Nephron progenitor cell (in vitro differentiated cells): Measurements from ENCODE around the gene SORCS2.
A peak's percentile ranks its signal among the peaks of the same experiment; 100 is the strongest.

Source experiments
- DNase-seq: peaks from one replicate; pipeline ENCODE4 v3.0.0; 2021
- H3K27ac Mint-ChIP-seq: 2 replicates; pipeline ENCODE4 v1.8.0; 2021; ENCODE audit warnings: mild to moderate bottlenecking, moderate library complexity, mixed read lengths
- H3K27me3 Mint-ChIP-seq: 2 replicates; pipeline ENCODE4 v1.8.0; 2021; ENCODE audit warnings: mild to moderate bottlenecking, low read depth, mixed read lengths; ENCODE audit not compliant: poor library complexity
- H3K36me3 Mint-ChIP-seq: 2 replicates; pipeline ENCODE4 v1.8.0; 2021; ENCODE audit warnings: low read depth, mixed read lengths
- H3K4me1 Mint-ChIP-seq: 2 replicates; pipeline ENCODE4 v1.8.0; 2021; ENCODE audit warnings: mixed read lengths
- H3K4me3 Mint-ChIP-seq: 2 replicates; pipeline ENCODE4 v1.8.0; 2021; ENCODE audit warnings: mild to moderate bottlenecking, moderate library complexity, mixed read lengths
- H3K9me3 Mint-ChIP-seq: 2 replicates; pipeline ENCODE4 v1.8.0; 2021; ENCODE audit warnings: mild to moderate bottlenecking, moderate library complexity, mixed read lengths
- CTCF ChIP-seq: fragments of 200-600 bp; sonication (generic); IDR thresholded peaks from 2 replicates; pipeline ENCODE4 v1.5.0; 2021; ENCODE audit warnings: antibody characterized with exemption

Gene SORCS2

GRCh38 chr4:7717946-7718490 lies 525.7 kb downstream of the SORCS2 start:
- no peak for TF ChIP-seq CTCF
- H3K27ac Mint-ChIP-seq: no peak overlapping the region
- peaks cover 12% of the 10 kb centered on the region for H3K9me3 Mint-ChIP-seq
- no peak overlapping the region for H3K4me3 Mint-ChIP-seq
- peaks cover 10% of the 10 kb centered on the region for H3K36me3 Mint-ChIP-seq
- H3K27me3 Mint-ChIP-seq: peaks cover 26% of the 10 kb centered on the region
- DNase-seq: no peak
- H3K4me1 Mint-ChIP-seq: peaks cover 33% of the 10 kb centered on the region

DNA sequence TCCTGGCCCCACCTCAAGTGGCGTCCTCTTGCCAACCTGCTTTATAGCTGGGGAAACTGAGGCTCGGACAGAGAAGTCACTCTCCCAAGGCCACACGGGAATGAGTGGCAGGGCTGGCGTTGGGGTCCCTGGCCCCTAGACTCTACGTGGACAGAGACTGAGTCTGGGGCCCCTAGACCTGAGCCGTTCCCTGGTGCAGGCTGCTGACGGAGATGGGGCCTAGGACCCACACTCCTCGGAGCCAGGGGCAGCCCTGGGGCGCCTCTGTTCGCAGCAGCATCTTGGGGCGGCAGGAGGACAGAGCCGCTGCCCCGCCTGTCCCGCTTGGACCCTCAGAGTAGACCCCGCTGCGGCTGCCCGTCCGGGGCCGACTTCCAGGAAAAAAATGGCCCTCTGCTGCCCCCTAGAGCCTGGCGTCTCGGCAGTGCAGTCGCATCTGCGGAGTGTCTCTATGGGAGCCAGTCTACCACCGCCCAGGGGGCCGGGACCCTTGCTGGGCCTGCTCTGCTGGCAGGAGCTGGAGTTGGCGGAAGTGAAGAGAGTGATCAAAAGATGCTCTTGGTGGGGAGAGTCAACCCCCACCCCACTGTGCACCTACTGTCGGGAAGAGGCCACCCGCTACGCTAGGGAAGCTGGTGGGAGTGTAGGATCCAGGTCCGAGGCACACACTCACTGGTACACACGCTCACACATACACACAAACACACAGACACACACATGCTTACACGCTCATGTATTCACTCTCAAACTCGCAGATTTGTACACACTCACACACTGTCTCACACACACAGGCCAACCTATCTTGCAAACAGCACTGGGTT lies 527.2 kb downstream of the SORCS2 start:
- Mint-ChIP-seq H3K9me3 (peaks cover 13% of the 10 kb centered on the region), H3K27me3 (peaks cover 26% of the 10 kb centered on the region), H3K36me3 (peaks cover 13% of the 10 kb centered on the region), H3K4me1 (peaks cover 40% of the 10 kb centered on the region), H3K27ac (no peak overlapping the region), H3K4me3 (no peak overlapping the region)
- DNase-seq: peak; percentile 98
- peak; percentile 88 for TF ChIP-seq CTCF

GRCh38 chr4:7721984-7722551 lies 529.7 kb downstream of the SORCS2 start:
- H3K9me3 Mint-ChIP-seq: peaks cover 8% of the 10 kb centered on the region
- H3K4me1 Mint-ChIP-seq: peaks cover 40% of the 10 kb centered on the region
- H3K36me3 Mint-ChIP-seq: peaks cover 10% of the 10 kb centered on the region
- no peak for DNase-seq
- no peak overlapping the region for H3K4me3 Mint-ChIP-seq
- no peak for TF ChIP-seq CTCF
- H3K27ac Mint-ChIP-seq: no peak overlapping the region
- H3K27me3 Mint-ChIP-seq: peaks cover 21% of the 10 kb centered on the region

DNA sequence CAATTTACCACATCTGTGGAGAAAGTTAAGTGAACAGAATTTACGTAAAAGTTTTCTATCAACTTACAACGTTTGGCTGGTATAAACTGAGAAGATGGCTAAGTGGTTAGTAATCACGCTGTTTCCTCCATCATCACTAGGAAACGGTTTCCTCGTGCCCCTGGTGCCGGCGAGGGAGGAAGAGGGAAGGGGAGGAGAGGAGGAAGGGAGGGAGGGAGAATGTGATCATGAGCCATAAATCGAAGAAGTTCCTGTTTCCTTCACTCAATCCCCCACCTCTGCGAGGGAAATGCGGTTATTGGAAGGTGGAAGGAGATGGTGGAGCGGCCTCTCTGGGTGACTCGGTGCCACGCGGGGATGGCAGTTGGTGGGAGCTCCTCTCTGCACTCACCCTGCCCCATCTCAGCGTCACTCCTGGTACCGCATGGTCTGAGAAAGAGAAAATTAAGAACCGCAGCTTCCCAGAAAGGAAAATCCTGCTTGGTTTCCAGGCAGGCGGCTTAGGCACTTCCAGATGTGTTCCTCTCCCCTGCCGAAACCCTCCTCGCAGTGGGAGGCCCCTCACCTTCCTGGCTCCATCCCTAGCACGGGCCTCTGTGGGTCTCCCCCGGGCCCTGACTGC lies 530.5 kb downstream of the SORCS2 start:
- Mint-ChIP-seq H3K4me3 (peak overlapping the region; percentile 6), H3K27ac (no peak overlapping the region), H3K27me3 (peaks cover 20% of the 10 kb centered on the region), H3K9me3 (peaks cover 8% of the 10 kb centered on the region), H3K4me1 (peaks cover 40% of the 10 kb centered on the region), H3K36me3 (peaks cover 10% of the 10 kb centered on the region)
- DNase-seq: no peak
- TF ChIP-seq CTCF: no peak

DNA sequence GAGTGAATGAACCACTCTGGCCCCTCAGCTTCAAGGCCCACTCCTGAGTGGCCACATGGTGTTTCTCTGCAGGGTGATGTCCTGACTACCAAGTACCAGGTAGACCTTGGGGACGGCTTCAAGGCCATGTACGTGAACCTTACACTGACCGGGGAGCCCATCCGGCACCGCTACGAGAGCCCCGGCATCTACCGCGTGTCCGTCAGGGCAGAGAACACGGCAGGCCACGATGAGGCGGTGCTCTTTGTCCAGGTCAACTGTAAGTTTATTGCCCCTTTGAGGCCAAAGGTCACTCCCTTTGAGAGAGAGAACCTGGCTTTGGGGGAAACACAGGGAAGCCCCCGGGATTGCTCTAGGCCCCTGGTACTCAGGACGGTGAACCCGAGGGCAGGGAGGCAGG lies 531.3 kb downstream of the SORCS2 start:
- peaks cover 8% of the 10 kb centered on the region for H3K9me3 Mint-ChIP-seq
- H3K4me1 Mint-ChIP-seq: peaks cover 34% of the 10 kb centered on the region
- peaks cover 10% of the 10 kb centered on the region for H3K36me3 Mint-ChIP-seq
- H3K4me3 Mint-ChIP-seq: no peak overlapping the region
- DNase-seq: no peak
- no peak for TF ChIP-seq CTCF
- peaks cover 13% of the 10 kb centered on the region for H3K27me3 Mint-ChIP-seq
- no peak overlapping the region for H3K27ac Mint-ChIP-seq
